Activated CD4-positive, alpha-beta memory T cell treated with anti-CD3 and anti-CD28 coated beads, Interleukin-2, amount 10 ng/mL, durations not matched to agents 7 days and 5 days (primary cell): ENCODE data around the gene LPCAT2. TPM values are rescaled to one million over a fixed set of nuclear protein-coding genes. Genes with fewer than 3 reads are reported as not detected.
A peak's percentile ranks its signal among the peaks of the same experiment; 100 is the strongest.

Experiments used
- CTCF ChIA-PET: fragments of 350-600 bp; sonication (Branson Sonifier 250); formaldehyde crosslinking; loops from one replicate; lab custom pipeline; 2021; ENCODE audit warnings: antibody characterized with exemption, inconsistent platforms; lab: Charles Lee
- POLR2A ChIA-PET: fragments of 350-600 bp; sonication (Branson Sonifier 250); formaldehyde crosslinking; loops from one replicate; lab custom pipeline; 2021; ENCODE audit warnings: antibody characterized with exemption; lab: Charles Lee
- DNase-seq: peaks from one replicate; pipeline ENCODE4 v3.0.0-alpha.2; 2020
- H3K27ac Mint-ChIP-seq: one replicate; pipeline ENCODE4 v1.8.0; 2021; ENCODE audit warnings: mild to moderate bottlenecking, mixed read lengths
- H3K27me3 Mint-ChIP-seq: one replicate; pipeline ENCODE4 v1.8.0; 2021; ENCODE audit warnings: mixed read lengths
- H3K36me3 Mint-ChIP-seq: one replicate; pipeline ENCODE4 v1.8.0; 2021; ENCODE audit warnings: low read depth, mixed read lengths
- H3K4me1 Mint-ChIP-seq: one replicate; pipeline ENCODE4 v1.8.0; 2021; ENCODE audit warnings: mixed read lengths
- H3K4me3 Mint-ChIP-seq: one replicate; pipeline ENCODE4 v1.8.0; 2021; ENCODE audit warnings: mild to moderate bottlenecking, mixed read lengths
- H3K9me3 Mint-ChIP-seq: one replicate; pipeline ENCODE4 v1.8.0; 2021; ENCODE audit warnings: mixed read lengths
- total RNA-seq, 2 experiments: library from RNA; stranded (reverse); gene quantifications; one replicate each; pipeline ENCODE4 v1.2.3, GENCODE V29; 2021

LPCAT2 gene
- total RNA-seq, 2 experiments from 2014 or later, result 1.3 to 1.6 TPM

- peaks cover 13% of the 10 kb centered on the region for H3K27me3 Mint-ChIP-seq
- peaks cover 25% of the 10 kb centered on the region for H3K4me1 Mint-ChIP-seq
- no peaks in the 10 kb centered on the region for H3K36me3 Mint-ChIP-seq
- H3K4me3 Mint-ChIP-seq, result no peak overlapping the region
- no peaks in the 10 kb centered on the region for H3K9me3 Mint-ChIP-seq
- H3K27ac Mint-ChIP-seq, result no peak overlapping the region
- ChIA-PET CTCF (interaction anchor here (1.4 to 1.5 kb wide), 2 partner anchors 9 to 228 kb away, joined by 5 to 10 read pairs; no protein-coding TSS in a partner anchor), POLR2A (no interaction called here)
- no peak for DNase-seq
Observed at GRCh38 chr16:55473587-55473986, 35.3 kb upstream of the LPCAT2 start.

- Mint-ChIP-seq H3K4me1 (peaks cover 28% of the 10 kb centered on the region), H3K4me3 (no peak overlapping the region), H3K27ac (no peak overlapping the region), H3K9me3 (no peaks in the 10 kb centered on the region), H3K36me3 (no peaks in the 10 kb centered on the region), H3K27me3 (peaks cover 20% of the 10 kb centered on the region)
- CTCF ChIA-PET, result interaction anchor here (1.0 to 1.6 kb wide), 2 partner anchors 9 to 11 kb away, joined by 3 to 11 read pairs; no protein-coding TSS in a partner anchor
- no peak for DNase-seq
- POLR2A ChIA-PET, result no interaction called here
Observed at GRCh38 chr16:55474821-55475220, 34.1 kb upstream of the LPCAT2 start.

GRCh38 chr16:55475919-55476318 is 33.0 kb upstream of the LPCAT2 start:
- ChIA-PET CTCF (interaction anchor here (1.6 kb wide), 1 partner anchor 11 kb away, joined by 11 read pairs; no protein-coding TSS in a partner anchor), POLR2A (no interaction called here)
- Mint-ChIP-seq H3K9me3 (no peaks in the 10 kb centered on the region), H3K4me3 (no peak overlapping the region), H3K27me3 (peaks cover 29% of the 10 kb centered on the region), H3K27ac (no peak overlapping the region), H3K36me3 (no peaks in the 10 kb centered on the region), H3K4me1 (peaks cover 25% of the 10 kb centered on the region)
- no peak for DNase-seq

- no peak for DNase-seq
- ChIA-PET CTCF (no interaction called here), POLR2A (no interaction called here)
- Mint-ChIP-seq H3K4me3 (no peak overlapping the region), H3K27ac (no peak overlapping the region), H3K36me3 (no peaks in the 10 kb centered on the region), H3K9me3 (no peaks in the 10 kb centered on the region), H3K27me3 (peaks cover 35% of the 10 kb centered on the region), H3K4me1 (peaks cover 15% of the 10 kb centered on the region)
Observed at GRCh38 chr16:55476625-55477533, 32.0 kb upstream of the LPCAT2 start.

GRCh38 chr16:55477736-55478135 is 31.1 kb upstream of the LPCAT2 start:
- H3K4me3 Mint-ChIP-seq, result no peak overlapping the region
- H3K9me3 Mint-ChIP-seq, result no peaks in the 10 kb centered on the region
- ChIA-PET POLR2A (no interaction called here), CTCF (no interaction called here)
- H3K27me3 Mint-ChIP-seq, result peaks cover 35% of the 10 kb centered on the region
- peaks cover 12% of the 10 kb centered on the region for H3K4me1 Mint-ChIP-seq
- no peak overlapping the region for H3K27ac Mint-ChIP-seq
- DNase-seq, result no peak
- H3K36me3 Mint-ChIP-seq, result no peaks in the 10 kb centered on the region

- no peak within 1 kb of the TSS for H3K27ac Mint-ChIP-seq
- ChIA-PET CTCF (no interaction called here), POLR2A (no interaction called here)
- DNase-seq, result no peak
- H3K36me3 Mint-ChIP-seq, result no peaks in the 10 kb centered on the region
- H3K4me3 Mint-ChIP-seq, result peak within 1 kb of the TSS; percentile 13
- peaks cover 35% of the 10 kb centered on the region for H3K27me3 Mint-ChIP-seq
- no peaks in the 10 kb centered on the region for H3K9me3 Mint-ChIP-seq
- H3K4me1 Mint-ChIP-seq, result peaks cover 9% of the 10 kb centered on the region
Observed at GRCh38 chr16:55478827-55479429, 29.9 kb upstream of the LPCAT2 start, which contains the start of gene MMP2. TSS of gene MMP2 (plus strand) at chr16:55479198. CDS start at chr16:55479480, 282 bp downstream.

GRCh38 chr16:55479430-55480140 is 29.3 kb upstream of the LPCAT2 start:
- Mint-ChIP-seq H3K36me3 (no peaks in the 10 kb centered on the region), H3K27me3 (peaks cover 35% of the 10 kb centered on the region), H3K27ac (no peak overlapping the region), H3K9me3 (no peaks in the 10 kb centered on the region), H3K4me1 (peaks cover 5% of the 10 kb centered on the region), H3K4me3 (peak overlapping the region; percentile 13)
- ChIA-PET CTCF (interaction anchor here (0.8 to 1.7 kb wide), 2 partner anchors 10 to 15 kb away, joined by 3 to 6 read pairs; no protein-coding TSS in a partner anchor), POLR2A (no interaction called here)
- DNase-seq, result no peak

- Mint-ChIP-seq H3K9me3 (no peaks in the 10 kb centered on the region), H3K4me1 (peaks cover 4% of the 10 kb centered on the region), H3K4me3 (no peak overlapping the region), H3K36me3 (no peaks in the 10 kb centered on the region), H3K27ac (no peak overlapping the region), H3K27me3 (peaks cover 35% of the 10 kb centered on the region)
- ChIA-PET CTCF (interaction anchor here (0.8 to 1.7 kb wide), 2 partner anchors 10 to 15 kb away, joined by 3 to 6 read pairs; no protein-coding TSS in a partner anchor), POLR2A (no interaction called here)
- no peak for DNase-seq
Observed at GRCh38 chr16:55480228-55480655, 28.6 kb upstream of the LPCAT2 start.

- DNase-seq, result no peak
- Mint-ChIP-seq H3K4me3 (no peak overlapping the region), H3K4me1 (peaks cover 4% of the 10 kb centered on the region), H3K9me3 (no peaks in the 10 kb centered on the region), H3K27ac (no peak overlapping the region), H3K36me3 (no peaks in the 10 kb centered on the region), H3K27me3 (peaks cover 35% of the 10 kb centered on the region)
- ChIA-PET CTCF (interaction anchor here (1.7 kb wide), 1 partner anchor 16 kb away, joined by 6 read pairs; no protein-coding TSS in a partner anchor), POLR2A (no interaction called here)
Observed at GRCh38 chr16:55481023-55481422, 27.8 kb upstream of the LPCAT2 start.

- CTCF ChIA-PET, result no interaction called here
- Mint-ChIP-seq H3K27me3 (peaks cover 35% of the 10 kb centered on the region), H3K4me1 (peaks cover 4% of the 10 kb centered on the region), H3K36me3 (no peaks in the 10 kb centered on the region), H3K4me3 (no peak overlapping the region), H3K9me3 (no peaks in the 10 kb centered on the region), H3K27ac (no peak overlapping the region)
- no peak for DNase-seq
- POLR2A ChIA-PET, result no interaction called here
Observed at GRCh38 chr16:55482056-55482455, 26.8 kb upstream of the LPCAT2 start.

- Mint-ChIP-seq H3K27me3 (no peaks in the 10 kb centered on the region), H3K36me3 (no peaks in the 10 kb centered on the region), H3K4me1 (no peaks in the 10 kb centered on the region), H3K9me3 (no peaks in the 10 kb centered on the region), H3K4me3 (no peak overlapping the region), H3K27ac (no peak overlapping the region)
- ChIA-PET POLR2A (no interaction called here), CTCF (no interaction called here)
- no peak for DNase-seq
Observed at GRCh38 chr16:55487048-55487803, 21.6 kb upstream of the LPCAT2 start.

GRCh38 chr16:55488306-55488705 is 20.6 kb upstream of the LPCAT2 start:
- POLR2A ChIA-PET, result no interaction called here
- no peaks in the 10 kb centered on the region for H3K9me3 Mint-ChIP-seq
- H3K27ac Mint-ChIP-seq, result no peak overlapping the region

More at GRCh38 chr16:55488306-55488705, 20.6 kb upstream of the LPCAT2 start:
- Mint-ChIP-seq H3K4me3 (no peak overlapping the region), H3K4me1 (no peaks in the 10 kb centered on the region), H3K36me3 (no peaks in the 10 kb centered on the region), H3K27me3 (no peaks in the 10 kb centered on the region)
- no peak for DNase-seq
- CTCF ChIA-PET, result no interaction called here
